Left ventricle myocardium inferior (tissue), 1 donor: Measurements from ENCODE around the gene DSG1. TPM values are rescaled to one million over a fixed set of nuclear protein-coding genes. Genes with fewer than 3 reads are reported as not detected.
A peak's percentile ranks its signal among the peaks of the same experiment; 100 is the strongest.
"Not testable (repeated sequence)": the region's sequence is repeated elsewhere in the genome, so short reads cannot be mapped to it uniquely, and the experiment has no call there.

Experiments used
- DNase-seq: peaks from one replicate; pipeline ENCODE4 v3.0.0-alpha.2; 2020
- H3K27ac ChIP-seq: fragments of 200-600 bp; replicated peaks from 2 replicates; pipeline ENCODE4 v1.8.0; 2021
- H3K27me3 ChIP-seq: fragments of 200-600 bp; 2 replicates; pipeline ENCODE4 v1.8.0; 2021; ENCODE audit warnings: low read depth
- H3K36me3 ChIP-seq: fragments of 200-600 bp; 2 replicates; pipeline ENCODE4 v1.8.0; 2021
- H3K4me1 ChIP-seq: fragments of 200-600 bp; 2 replicates; pipeline ENCODE4 v1.8.0; 2021
- H3K4me3 ChIP-seq: fragments of 200-600 bp; 2 replicates; pipeline ENCODE4 v1.8.0; 2021; ENCODE audit warnings: mild to moderate bottlenecking, moderate library complexity
- H3K9me3 ChIP-seq: fragments of 200-600 bp; replicated peaks from 2 replicates; pipeline ENCODE4 v1.8.0; 2021
- CTCF ChIP-seq: fragments of 200-600 bp; IDR thresholded peaks from 2 replicates; pipeline ENCODE4 v1.8.0; 2021; ENCODE audit warnings: antibody characterized with exemption, mild to moderate bottlenecking, borderline replicate concordance
- intact Hi-C: fragments of 100-400 bp; cut with micrococcal nuclease; formaldehyde crosslinking; loops from one replicate; pipeline ENCODE4 v1.11.0; 2022
- total RNA-seq: library from RNA; stranded (reverse); fragmentation: NEBNext Ultra II Directional; extraction: Animal tissue kit (Norgen Biotek cat#: 25700); gene quantifications from one replicate; pipeline ENCODE4 v1.2.1, GENCODE V29; 2021
- donor health status: DM: no; HTN: yes; CAD: no; lungs with severe emphysema.

Gene DSG1
- total RNA-seq, 1 donor from 2014 or later = 1.3 TPM

GRCh38 chr18:31274931-31275330 lies 43.0 kb upstream of the DSG1 start:
- intact Hi-C loops = loop anchor here (10.0 kb wide), 1 partner anchor 120 kb away; no protein-coding TSS in a partner anchor
- Histone ChIP-seq H3K4me1 (peaks cover 37% of the 10 kb centered on the region), H3K4me3 (peak overlapping the region; percentile 35), H3K27me3 (no peaks in the 10 kb centered on the region), H3K9me3 (no peaks in the 10 kb centered on the region), H3K27ac (peak overlapping the region; percentile 68), H3K36me3 (no peaks in the 10 kb centered on the region)
- no peak for TF ChIP-seq CTCF
- DNase-seq = peak; percentile 61

- intact Hi-C loops = loop anchor here (10.0 kb wide), 1 partner anchor 119 kb away; no protein-coding TSS in a partner anchor
- DNase-seq = no peak
- no peak for TF ChIP-seq CTCF
Observed at GRCh38 chr18:31275722-31276463, 42.1 kb upstream of the DSG1 start.

GRCh38 chr18:31278609-31279071 lies 39.3 kb upstream of the DSG1 start:
- H3K27me3 ChIP-seq = no peaks in the 10 kb centered on the region
- H3K27ac ChIP-seq = peak overlapping the region; percentile 18
- H3K4me3 ChIP-seq = no peak overlapping the region
- peaks cover 41% of the 10 kb centered on the region for H3K4me1 ChIP-seq
- TF ChIP-seq CTCF = no peak
- no peak for DNase-seq
- intact Hi-C loops = loop anchor here (10.0 kb wide), 1 partner anchor 116 kb away; no protein-coding TSS in a partner anchor
- H3K9me3 ChIP-seq = peaks cover under 1% of the 10 kb centered on the region
- no peaks in the 10 kb centered on the region for H3K36me3 ChIP-seq

More at GRCh38 chr18:31275722-31276463, 42.1 kb upstream of the DSG1 start:
- Histone ChIP-seq H3K4me1 (peaks cover 41% of the 10 kb centered on the region), H3K9me3 (no peaks in the 10 kb centered on the region), H3K4me3 (no peak overlapping the region), H3K27me3 (no peaks in the 10 kb centered on the region), H3K27ac (peak overlapping the region; percentile 68), H3K36me3 (no peaks in the 10 kb centered on the region)

GRCh38 chr18:31280502-31280901 lies 37.5 kb upstream of the DSG1 start:
- H3K36me3 ChIP-seq = no peaks in the 10 kb centered on the region
- no peak overlapping the region for H3K27ac ChIP-seq
- TF ChIP-seq CTCF = no peak
- H3K27me3 ChIP-seq = no peaks in the 10 kb centered on the region
- intact Hi-C loops = no loop called here
- H3K4me3 ChIP-seq = no peak overlapping the region
- no peak for DNase-seq
- peaks cover 4% of the 10 kb centered on the region for H3K9me3 ChIP-seq
- H3K4me1 ChIP-seq = peaks cover 22% of the 10 kb centered on the region

GRCh38 chr18:31281437-31281836 lies 36.5 kb upstream of the DSG1 start:
- no peaks in the 10 kb centered on the region for H3K36me3 ChIP-seq
- H3K9me3 ChIP-seq = peaks cover 4% of the 10 kb centered on the region
- no peak for DNase-seq
- H3K4me1 ChIP-seq = peaks cover 13% of the 10 kb centered on the region
- no peaks in the 10 kb centered on the region for H3K27me3 ChIP-seq
- no peak overlapping the region for H3K27ac ChIP-seq
- intact Hi-C loops = no loop called here
- no peak for TF ChIP-seq CTCF
- no peak overlapping the region for H3K4me3 ChIP-seq

- peaks cover 26% of the 10 kb centered on the region for H3K9me3 ChIP-seq
- H3K27me3 ChIP-seq, intact Hi-C loops, H3K4me3 ChIP-seq, H3K36me3 ChIP-seq, DNase-seq, H3K27ac ChIP-seq, H3K4me1 ChIP-seq: not testable (repeated sequence)
Observed at GRCh38 chr18:31289446-31289845, 28.5 kb upstream of the DSG1 start.
